Loucy (cell line): ENCODE data around the gene TLCD2.

Experiments used
- H2AFZ ChIP-seq: fragments of 200-600 bp; sonication (generic); 2 replicates; pipeline ENCODE4 v1.6.0; 2016; ENCODE audit warnings: antibody characterized with exemption, mild to moderate bottlenecking, low read length, moderate library complexity
- H3F3A ChIP-seq: fragments of 200-600 bp; 2 replicates; pipeline ENCODE4 v1.6.0; 2016; ENCODE audit warnings: antibody characterized with exemption, low read depth, mild to moderate bottlenecking
- H3K27me3 ChIP-seq: fragments of 200-600 bp; sonication (generic); 2 replicates; pipeline ENCODE4 v1.6.1; 2014; ENCODE audit warnings: low read length, mild to moderate bottlenecking; ENCODE audit not compliant: insufficient read depth, poor library complexity, severe bottlenecking
- H3K36me3 ChIP-seq: fragments of 200-600 bp; sonication (generic); 2 replicates; pipeline ENCODE4 v1.6.1; 2016; ENCODE audit warnings: low read length; ENCODE audit not compliant: insufficient read depth
- H3K4me1 ChIP-seq: fragments of 200-600 bp; sonication (generic); 2 replicates; pipeline ENCODE4 v1.5.1; 2014; ENCODE audit warnings: low read length, mild to moderate bottlenecking; ENCODE audit not compliant: insufficient read depth, poor library complexity, severe bottlenecking
- H3K4me2 ChIP-seq: fragments of 200-600 bp; sonication (generic); 2 replicates; pipeline ENCODE4 v1.6.0; 2014; ENCODE audit warnings: antibody characterized with exemption, low read length, low read depth, mild to moderate bottlenecking; ENCODE audit not compliant: poor library complexity, severe bottlenecking
- H3K4me3 ChIP-seq: fragments of 200-600 bp; sonication (generic); 2 replicates; pipeline ENCODE4 v1.5.1; 2014; ENCODE audit warnings: low read length, mild to moderate bottlenecking, mixed read lengths; ENCODE audit not compliant: poor library complexity, severe bottlenecking
- H3K79me2 ChIP-seq: fragments of 200-600 bp; sonication (generic); 2 replicates; pipeline ENCODE4 v1.6.1; 2014; ENCODE audit warnings: low read length; ENCODE audit not compliant: insufficient read depth
- H3K9ac ChIP-seq: fragments of 200-600 bp; sonication (generic); 2 replicates; pipeline ENCODE4 v1.6.0; 2014; ENCODE audit warnings: mild to moderate bottlenecking, low read depth, low read length, moderate library complexity; ENCODE audit not compliant: poor library complexity, severe bottlenecking
- H3K9me2 ChIP-seq: fragments of 200-600 bp; sonication (generic); replicated peaks from 2 replicates; pipeline ENCODE4 v1.6.1; 2016; ENCODE audit warnings: low read depth, low read length, mixed read lengths
- H3K9me3 ChIP-seq: fragments of 200-600 bp; sonication (generic); 2 replicates; pipeline ENCODE4 v1.6.1; 2014; ENCODE audit warnings: mild to moderate bottlenecking, antibody characterized with exemption, low read length, low read depth; ENCODE audit not compliant: insufficient read depth
- H4K20me1 ChIP-seq: fragments of 200-600 bp; sonication (generic); 2 replicates; pipeline ENCODE4 v1.6.0; 2014; ENCODE audit warnings: antibody characterized with exemption, low read length, mild to moderate bottlenecking; ENCODE audit not compliant: insufficient read depth, poor library complexity, severe bottlenecking
- CTCF ChIP-seq: fragments of 200-600 bp; sonication (generic); conservative IDR thresholded peaks from 2 replicates; pipeline ENCODE4 v1.5.1; 2014; ENCODE audit warnings: mild to moderate bottlenecking, antibody characterized with exemption, low read length
- EZH2phosphoT487 ChIP-seq: fragments of 200-600 bp; IDR thresholded peaks from 2 replicates; pipeline ENCODE4 v1.6.1; 2018; ENCODE audit warnings: antibody characterized with exemption, mild to moderate bottlenecking, moderate library complexity, borderline replicate concordance

The TLCD2 gene

GRCh38 chr17:1713878-1714426 is 3.8 kb upstream of the TLCD2 start:
- Histone ChIP-seq H3K4me3 (no peak overlapping the region), H3K27me3 (no peaks in the 10 kb centered on the region), H3K4me1 (peaks cover 14% of the 10 kb centered on the region), H3K9ac (no peak overlapping the region), H3K36me3 (no peaks in the 10 kb centered on the region), H3K79me2 (peaks cover 4% of the 10 kb centered on the region; the same call in 1 of the 2 replicates), H3K9me2 (no peaks in the 10 kb centered on the region), H3K4me2 (no peak overlapping the region), H2AFZ (no peak overlapping the region), H4K20me1 (peaks cover 5% of the 10 kb centered on the region), H3K9me3 (no peaks in the 10 kb centered on the region), H3F3A (no peaks in the 10 kb centered on the region)
- peak; percentile 47 for TF ChIP-seq CTCF
- TF ChIP-seq EZH2phosphoT487, result no peak

GRCh38 chr17:1713160-1713877 is 3.1 kb upstream of the TLCD2 start:
- no peak overlapping the region for H3K9ac ChIP-seq
- H3F3A ChIP-seq, result no peaks in the 10 kb centered on the region

GRCh38 chr17:1712271-1712670 is 2.1 kb upstream of the TLCD2 start:
- TF ChIP-seq CTCF (no peak), EZH2phosphoT487 (no peak)
- Histone ChIP-seq H3K27me3 (no peaks in the 10 kb centered on the region), H3K4me3 (no peak overlapping the region), H3F3A (no peaks in the 10 kb centered on the region), H3K9me2 (no peaks in the 10 kb centered on the region), H3K4me1 (peaks cover 11% of the 10 kb centered on the region), H2AFZ (no peak overlapping the region), H3K9ac (no peak overlapping the region), H4K20me1 (peaks cover 5% of the 10 kb centered on the region), H3K36me3 (no peaks in the 10 kb centered on the region), H3K79me2 (no peaks in the 10 kb centered on the region), H3K4me2 (no peak overlapping the region), H3K9me3 (no peaks in the 10 kb centered on the region)

More at GRCh38 chr17:1713160-1713877, 3.1 kb upstream of the TLCD2 start:
- Histone ChIP-seq H3K4me2 (no peak overlapping the region), H3K4me1 (peaks cover 12% of the 10 kb centered on the region), H3K79me2 (peaks cover 1% of the 10 kb centered on the region; the same call in 1 of the 2 replicates), H3K36me3 (no peaks in the 10 kb centered on the region), H3K27me3 (no peaks in the 10 kb centered on the region), H3K4me3 (no peak overlapping the region), H4K20me1 (peaks cover 5% of the 10 kb centered on the region), H3K9me2 (no peaks in the 10 kb centered on the region), H3K9me3 (no peaks in the 10 kb centered on the region), H2AFZ (no peak overlapping the region)
- TF ChIP-seq EZH2phosphoT487, result no peak
- no peak for TF ChIP-seq CTCF
